Measurements from ENCODE around the gene SLC26A5. TPM values are rescaled to one million over a fixed set of nuclear protein-coding genes. Genes with fewer than 3 reads are reported as not detected.

The SLC26A5 gene
- total RNA-seq, 1 experiment from 2014 or later = not detected

DNA sequence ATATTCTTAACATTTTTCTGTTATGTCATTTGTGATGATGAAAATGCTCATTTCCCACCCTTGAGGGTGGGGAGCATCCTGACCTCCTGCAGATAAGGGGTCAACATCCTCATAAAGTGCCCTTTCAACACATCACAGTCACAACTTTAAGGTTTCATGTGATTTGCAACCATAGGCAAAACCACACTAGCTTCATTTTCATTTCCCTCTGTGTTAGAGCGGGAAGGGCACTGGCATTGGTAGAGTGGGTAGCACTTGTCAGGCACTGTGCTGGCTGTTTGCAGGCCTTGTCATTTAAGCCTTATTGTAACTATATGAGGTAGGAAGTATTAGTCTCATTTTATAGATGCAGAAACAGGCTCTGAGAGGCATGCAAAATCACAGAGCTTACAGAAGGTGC lies 58.8 kb downstream of the SLC26A5 start:
- no peak overlapping the region for H3K4me3 ChIP-seq (ENCODE audit: low read depth in 2 of 2, low read length in 2 of 2)
- no peaks in the 10 kb centered on the region for H3K9me3 ChIP-seq (ENCODE audit: control insufficient read depth, insufficient read depth, low read depth, low read length)
- intact Hi-C loops (cut with micrococcal nuclease; ENCODE audit: unreplicated experiment) = no loop called here
- DNase-seq (ENCODE audit: low read depth, low spot score) (no peak), ATAC-seq (0 out of 2 replicates have a peak, but pooled peaks have one; percentile 44)
- POLR2A ChIA-PET = no interaction called here
- in situ Hi-C loops (cut with HindIII; ENCODE audit: low pct_unique_long_range_greater_than_20kb, low sequenced_read_pairs) = no loop called here
- TF ChIP-seq REST (IDR thresholded peaks at IDR 0.05; ENCODE audit: insufficient read depth in 1 of 2, low read depth in 2 of 2, low read length in 1 of 2) (no peak), TCF7L2 (IDR thresholded peaks at IDR 0.05; ENCODE audit: low read depth, low read length) (no peak), SIN3A (IDR thresholded peaks at IDR 0.05; ENCODE audit: borderline replicate concordance, insufficient read depth, low read depth, low read length) (no peak), POLR2AphosphoS5 (IDR thresholded peaks at IDR 0.05; ENCODE audit: low read depth, low read length) (no peak)
- TF ChIP-seq, protein P1, sequence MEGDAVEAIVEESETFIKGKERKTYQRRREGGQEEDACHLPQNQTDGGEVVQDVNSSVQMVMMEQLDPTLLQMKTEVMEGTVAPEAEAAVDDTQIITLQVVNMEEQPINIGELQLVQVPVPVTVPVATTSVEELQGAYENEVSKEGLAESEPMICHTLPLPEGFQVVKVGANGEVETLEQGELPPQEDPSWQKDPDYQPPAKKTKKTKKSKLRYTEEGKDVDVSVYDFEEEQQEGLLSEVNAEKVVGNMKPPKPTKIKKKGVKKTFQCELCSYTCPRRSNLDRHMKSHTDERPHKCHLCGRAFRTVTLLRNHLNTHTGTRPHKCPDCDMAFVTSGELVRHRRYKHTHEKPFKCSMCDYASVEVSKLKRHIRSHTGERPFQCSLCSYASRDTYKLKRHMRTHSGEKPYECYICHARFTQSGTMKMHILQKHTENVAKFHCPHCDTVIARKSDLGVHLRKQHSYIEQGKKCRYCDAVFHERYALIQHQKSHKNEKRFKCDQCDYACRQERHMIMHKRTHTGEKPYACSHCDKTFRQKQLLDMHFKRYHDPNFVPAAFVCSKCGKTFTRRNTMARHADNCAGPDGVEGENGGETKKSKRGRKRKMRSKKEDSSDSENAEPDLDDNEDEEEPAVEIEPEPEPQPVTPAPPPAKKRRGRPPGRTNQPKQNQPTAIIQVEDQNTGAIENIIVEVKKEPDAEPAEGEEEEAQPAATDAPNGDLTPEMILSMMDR (IDR thresholded peaks at IDR 0.05) = no peak
- no peaks in the 10 kb centered on the region for H3K4me1 ChIP-seq (ENCODE audit: control insufficient read depth, insufficient read depth, low read length)
- no TSS peak for BruUV-seq (replicated peaks)
- H3K36me3 ChIP-seq (ENCODE audit: control insufficient read depth, insufficient read depth, low read length) = no peaks in the 10 kb centered on the region
- H3K27me3 ChIP-seq (ENCODE audit: control insufficient read depth, insufficient read depth, low read length) = peaks cover 4% of the 10 kb centered on the region; the same call in 1 of the 2 replicates
- no peak overlapping the region for H3K27ac ChIP-seq (ENCODE audit: low read length)
- CTCF ChIA-PET = no interaction called here

- no peak overlapping the region for H3K4me3 ChIP-seq (ENCODE audit: low read depth in 2 of 2, low read length in 2 of 2)
- H3K36me3 ChIP-seq (ENCODE audit: control insufficient read depth, insufficient read depth, low read length) = no peaks in the 10 kb centered on the region
- in situ Hi-C loops (cut with HindIII; ENCODE audit: low pct_unique_long_range_greater_than_20kb, low sequenced_read_pairs) = no loop called here
- no peaks in the 10 kb centered on the region for H3K27me3 ChIP-seq (ENCODE audit: control insufficient read depth, insufficient read depth, low read length)
- POLR2A ChIA-PET = no interaction called here
- H3K9me3 ChIP-seq (ENCODE audit: control insufficient read depth, insufficient read depth, low read depth, low read length) = no peaks in the 10 kb centered on the region
- no peak for DNase-seq (ENCODE audit: low read depth, low spot score)
- TF ChIP-seq SIN3A (IDR thresholded peaks at IDR 0.05; ENCODE audit: borderline replicate concordance, insufficient read depth, low read depth, low read length) (no peak), TCF7L2 (IDR thresholded peaks at IDR 0.05; ENCODE audit: low read depth, low read length) (no peak)
- H3K27ac ChIP-seq (ENCODE audit: low read length) = no peak overlapping the region
- H3K4me1 ChIP-seq (ENCODE audit: control insufficient read depth, insufficient read depth, low read length) = no peaks in the 10 kb centered on the region
- no peak for ATAC-seq
- BruUV-seq (replicated peaks) = no TSS peak
- intact Hi-C loops (cut with micrococcal nuclease; ENCODE audit: unreplicated experiment) = no loop called here
- CTCF ChIA-PET = no interaction called here
Observed at GRCh38 chr7:103382032-103382402, 64.0 kb downstream of the SLC26A5 start.

DNA sequence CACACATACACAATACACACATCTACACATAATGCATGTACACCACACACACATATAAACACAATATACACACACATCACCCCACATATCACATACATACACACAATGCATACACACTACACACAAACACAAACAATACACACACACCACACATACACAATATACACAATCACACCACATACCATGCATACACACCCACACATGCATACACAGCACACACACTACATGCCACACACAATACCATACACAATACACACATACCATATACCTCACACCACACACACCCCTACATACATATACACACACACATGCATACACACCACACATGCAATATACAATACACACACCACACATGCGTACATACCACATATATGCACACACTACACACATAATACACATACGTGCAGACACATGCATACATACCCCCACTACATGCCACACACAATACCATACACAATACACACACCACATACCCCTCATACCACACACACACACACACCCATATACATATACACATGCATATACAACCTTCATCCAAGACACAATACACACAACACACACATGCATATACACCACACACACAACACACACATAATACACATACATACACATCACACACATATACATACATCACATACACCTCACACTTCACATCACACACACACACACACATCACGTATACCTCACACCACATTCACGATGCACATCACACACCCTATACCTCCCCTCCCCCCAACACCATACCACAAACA lies 64.6 kb downstream of the SLC26A5 start:
- Histone ChIP-seq H3K4me1 (ENCODE audit: control insufficient read depth, insufficient read depth, low read length) (no peaks in the 10 kb centered on the region), H3K27ac (ENCODE audit: low read length) (no peak overlapping the region), H3K36me3 (ENCODE audit: control insufficient read depth, insufficient read depth, low read length) (no peaks in the 10 kb centered on the region), H3K27me3 (ENCODE audit: control insufficient read depth, insufficient read depth, low read length) (no peaks in the 10 kb centered on the region), H3K9me3 (ENCODE audit: control insufficient read depth, insufficient read depth, low read depth, low read length) (no peaks in the 10 kb centered on the region), H3K4me3 (ENCODE audit: low read depth in 2 of 2, low read length in 2 of 2) (no peak overlapping the region)
- ChIA-PET CTCF (no interaction called here), POLR2A (no interaction called here)
- in situ Hi-C loops (cut with HindIII; ENCODE audit: low pct_unique_long_range_greater_than_20kb, low sequenced_read_pairs) = no loop called here
- ATAC-seq (no peak), DNase-seq (ENCODE audit: low read depth, low spot score) (no peak)
- BruUV-seq (replicated peaks) = no TSS peak
- intact Hi-C loops (cut with micrococcal nuclease; ENCODE audit: unreplicated experiment) = no loop called here
- TF ChIP-seq, protein P1 (IDR thresholded peaks at IDR 0.05) = no peak
- TF ChIP-seq TCF7L2 (IDR thresholded peaks at IDR 0.05; ENCODE audit: low read depth, low read length) = no peak
- TF ChIP-seq REST (IDR thresholded peaks at IDR 0.05; ENCODE audit: insufficient read depth in 1 of 2, low read depth in 2 of 2, low read length in 1 of 2) = no peak
- TF ChIP-seq POLR2AphosphoS5 (IDR thresholded peaks at IDR 0.05; ENCODE audit: low read depth, low read length) = no peak
- TF ChIP-seq SIN3A (IDR thresholded peaks at IDR 0.05; ENCODE audit: borderline replicate concordance, insufficient read depth, low read depth, low read length) = no peak
